Pancreas (tissue), 10 donors: Measurements from ENCODE around the gene MAPK8. TPM values are rescaled to one million over a fixed set of nuclear protein-coding genes. Genes with fewer than 3 reads are reported as not detected.

Experiments
- ATAC-seq, 4 donors: fragments of 200-7000 bp; cut with Tn5 transposase; one replicate each; pipeline versions ENCODE4 v1.8.0 to v1.9.1; 2020; ENCODE audit warnings: mild to moderate bottlenecking in 4 of 4, moderate library complexity in 4 of 4
- DNase-seq, 6 donors: peaks; one replicate each; pipeline ENCODE4 v3.0.0-alpha.2; 2020
- FAIRE-seq: peaks from 2 replicates; lab custom pipeline; 2012; peaks lifted over from hg19 to GRCh38; lab: Jason Lieb, UNC
- H3K27ac ChIP-seq, 4 donors: fragments of 200-600 bp; sonication (generic); 1 replicate in 3 of 4; 2 replicates in 1 of 4; pipeline versions ENCODE4 v1.5.0 to v1.8.0; 2020
- H3K27me3 ChIP-seq, 4 donors: fragments of 200-600 bp; one replicate each; pipeline ENCODE4 v1.8.0; 2021
- H3K36me3 ChIP-seq, 3 donors: fragments of 200-600 bp; sonication (generic) in 1 of 3; one replicate each; pipeline versions ENCODE4 v1.5.0 to v1.8.0; 2020 to 2021
- H3K4me1 ChIP-seq, 3 donors: fragments of 200-600 bp; one replicate each; pipeline ENCODE4 v1.8.0; 2021
- H3K4me3 ChIP-seq, 4 donors: fragments of 200-600 bp; sonication (generic) in 2 of 4; one replicate each; pipeline versions ENCODE4 v1.5.0 to v1.8.0; 2020 to 2021
- H3K9me3 ChIP-seq, 4 donors: fragments of 200-600 bp; one replicate each; pipeline ENCODE4 v1.8.0; 2021
- CTCF ChIP-seq, 4 donors: fragments of 200-600 bp; sonication (generic) in 3 of 4; IDR thresholded peaks; one replicate each; pipeline versions ENCODE4 v1.5.0 to v1.8.0; 2021; ENCODE audit warnings: antibody characterized with exemption in 4 of 4
- WGBS, 2 donors: extraction: QIAGEN DNeasy Blood & Tissue Kit; methylation state at CpG; one replicate each; pipeline ENCODE4 v1.1.7; 2013; 5-methylcytosine and 5-hydroxymethylcytosine counted together
- intact Hi-C, 3 donors: fragments of 100-400 bp; cut with DNase I; formaldehyde crosslinking; loops; one replicate each; pipeline versions ENCODE4 v1.11.1 to v1.14.2; 2022
- polyA plus RNA-seq, 2 donors: library from polyadenylated mRNA; stranded (reverse); fragments of 200-250 nt; gene quantifications; one replicate each; pipeline ENCODE4 v1.2.3, GENCODE V29; 2013
- total RNA-seq, 6 donors: library from RNA; stranded (reverse); fragmentation: NEBNext Ultra II Directional in 4 of 6; extraction: Animal tissue kit (Norgen Biotek cat#: 25700) in 4 of 6; gene quantifications; one replicate each; pipeline versions ENCODE4 v1.2.1 to v1.2.4, GENCODE V29; 2021 to 2023
- donor health status: healthy with polysubstance abuse.
- donor health status: DM: no; HTN: no; CAD: no; lungs with moderate emphysema.
- donor health status: DM: no; HTN: no; CAD: no.
- donor health status: control.
- donor health status: control.
- donor health status: Bipolar disorder and iron deficiency.
- donor health status: DM: yes; HTN: yes; CAD: no.
- donor health status: DM: no; HTN: no; CAD: no.
- donor health status: DM: no; HTN: no; CAD: no.
- donor health status: DM: yes; HTN: yes; CAD: no.

MAPK8 gene
- total RNA-seq = 10 to 100 TPM; 14.4 to 25.5 (median 17.9) TPM
- polyA plus RNA-seq = 10 to 100 TPM in 1 of 2 donors, 1 to 10 TPM in 1; 4.0 to 12.8 TPM

- H3K4me3 ChIP-seq = peak within 1 kb of the TSS; percentile 68 to 95 (median 92)
- peak within 1 kb of the TSS; percentile 89 to 96 (median 95) for H3K27ac ChIP-seq
- FAIRE-seq (no peak), ATAC-seq (peak; percentile 94 to 96 (median 94)), DNase-seq (peak; percentile 95 to 98 (median 96))
- H3K36me3 ChIP-seq = no peaks in the 10 kb centered on the region
- intact Hi-C loops = no loop called here
- H3K4me1 ChIP-seq = peaks cover 5 to 13% (median 11%) of the 10 kb centered on the region in 3 donors
- H3K9me3 ChIP-seq = no peaks in the 10 kb centered on the region
- TF ChIP-seq CTCF (IDR thresholded peaks at IDR 0.05) = no peak
- H3K27me3 ChIP-seq = no peaks in the 10 kb centered on the region
- 1% methylated on average over 51 to 86 of the region's 86 CpGs for WGBS, 2 donors
These were observed at the start of gene MAPK8 for GRCh38 chr10:48306265-48306869. Gene MAPK8 (plus strand): TSS chr10:48306677. CDS start chr10:48401661, 94,984 bp downstream.

GRCh38 chr10:48257407-48257961 is 49.0 kb upstream of the MAPK8 start:
- H3K4me3 ChIP-seq = no peak overlapping the region
- DNase-seq = no peak
- ATAC-seq = no peak
- 93 to 94% methylated on average over 3 of the region's 3 CpGs for WGBS, 2 donors
- no peak for TF ChIP-seq CTCF (IDR thresholded peaks at IDR 0.05)
- H3K36me3 ChIP-seq = no peaks in the 10 kb centered on the region
- FAIRE-seq = no peak
- H3K9me3 ChIP-seq = no peaks in the 10 kb centered on the region
- intact Hi-C loops = no loop called here
- no peak overlapping the region for H3K27ac ChIP-seq
- H3K4me1 ChIP-seq = no peaks in the 10 kb centered on the region
- H3K27me3 ChIP-seq = no peaks in the 10 kb centered on the region

- H3K4me1 ChIP-seq = no peaks in the 10 kb centered on the region
- ATAC-seq (no peak), DNase-seq (no peak), FAIRE-seq (no peak)
- intact Hi-C loops = no loop called here
- WGBS, 2 donors = 82 to 93% methylated on average over 1 of the region's 1 CpG
- no peaks in the 10 kb centered on the region for H3K27me3 ChIP-seq
- TF ChIP-seq CTCF (IDR thresholded peaks at IDR 0.05) = no peak
- H3K4me3 ChIP-seq = no peak overlapping the region
- H3K27ac ChIP-seq = no peak overlapping the region
- H3K9me3 ChIP-seq = no peaks in the 10 kb centered on the region
- no peaks in the 10 kb centered on the region for H3K36me3 ChIP-seq
These were observed 48.4 kb upstream of the MAPK8 start for GRCh38 chr10:48258105-48258504.

DNA sequence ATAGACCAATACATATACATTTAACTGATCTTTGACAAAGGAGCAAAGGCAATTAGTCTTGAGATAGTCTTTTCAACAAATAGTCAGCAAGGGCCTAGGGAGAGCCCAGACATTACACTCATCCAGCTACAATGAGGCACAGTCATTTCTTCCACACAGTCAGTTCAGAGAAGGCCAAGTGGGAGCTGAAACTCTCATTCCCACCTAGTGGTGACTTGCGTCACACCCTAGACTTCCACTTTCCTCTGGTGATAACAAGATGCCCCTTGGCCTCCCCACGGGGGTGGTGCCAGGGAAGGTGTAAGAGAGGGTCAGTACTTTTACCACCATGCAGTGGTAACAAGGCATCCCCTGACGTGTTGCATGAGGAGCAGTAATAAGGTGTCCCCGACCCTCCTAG is 39.9 kb upstream of the MAPK8 start:
- no peak for DNase-seq
- H3K36me3 ChIP-seq = no peaks in the 10 kb centered on the region
- WGBS, 2 donors = 68 to 86% methylated on average over 4 of the region's 4 CpGs
- FAIRE-seq = no peak
- no peak overlapping the region for H3K4me3 ChIP-seq
- no peaks in the 10 kb centered on the region for H3K27me3 ChIP-seq
- intact Hi-C loops = no loop called here
- ATAC-seq = no peak
- no peak for TF ChIP-seq CTCF (IDR thresholded peaks at IDR 0.05)
- H3K9me3 ChIP-seq = no peaks in the 10 kb centered on the region
- H3K4me1 ChIP-seq = no peaks in the 10 kb centered on the region
- no peak overlapping the region for H3K27ac ChIP-seq
